ENCODE measurements around the gene FALEC. TPM values are rescaled to one million over a fixed set of nuclear protein-coding genes. Genes with fewer than 3 reads are reported as not detected.

FALEC gene
- total and polyA plus RNA-seq, 9 of the 15 experiments (the other 6 are each of a cell fraction or from before 2014, with no cell fraction given) = 0.15 to 1.8 (median 0.53) TPM; not detected in 5

DNA sequence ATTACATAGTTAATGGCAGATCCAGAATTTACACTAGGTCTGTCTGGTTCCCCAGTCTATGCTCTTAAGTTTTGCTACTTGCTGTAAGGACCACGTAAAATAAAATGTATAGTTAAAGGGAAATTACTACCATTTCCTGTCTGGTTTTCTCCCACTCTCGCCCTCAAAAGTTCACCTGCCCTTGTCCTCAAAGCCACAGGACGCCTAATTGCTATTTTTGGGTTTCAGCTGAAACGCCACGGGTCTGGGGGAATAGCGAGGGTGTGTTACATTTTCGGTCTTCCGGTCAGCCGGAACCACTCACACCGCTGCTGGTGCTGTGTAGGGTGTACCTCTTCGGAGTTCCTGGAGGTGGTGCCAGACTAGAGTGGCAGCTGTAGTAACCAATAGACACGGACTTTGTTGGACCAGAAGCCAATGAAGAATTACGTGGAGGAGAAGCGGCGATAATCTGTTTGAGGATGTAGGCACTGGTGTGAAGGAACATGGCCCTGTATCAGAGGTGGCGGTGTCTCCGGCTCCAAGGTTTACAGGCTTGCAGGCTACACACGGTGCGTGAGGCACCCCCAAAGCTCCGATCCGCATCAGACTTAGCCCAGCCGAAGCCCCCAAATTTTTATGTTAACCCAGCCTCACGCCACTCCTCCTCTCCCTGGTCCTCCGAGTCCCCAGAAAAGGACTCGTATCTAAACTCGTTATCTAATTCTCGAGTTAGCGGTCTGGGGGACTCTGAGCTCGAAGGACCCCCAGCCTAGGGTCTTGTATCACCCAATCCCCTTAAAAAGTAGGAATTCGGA, 28.4 kb upstream of the FALEC start, which contains the start of gene TARS2 (continued):
- TF ChIP-seq, protein P1, sequence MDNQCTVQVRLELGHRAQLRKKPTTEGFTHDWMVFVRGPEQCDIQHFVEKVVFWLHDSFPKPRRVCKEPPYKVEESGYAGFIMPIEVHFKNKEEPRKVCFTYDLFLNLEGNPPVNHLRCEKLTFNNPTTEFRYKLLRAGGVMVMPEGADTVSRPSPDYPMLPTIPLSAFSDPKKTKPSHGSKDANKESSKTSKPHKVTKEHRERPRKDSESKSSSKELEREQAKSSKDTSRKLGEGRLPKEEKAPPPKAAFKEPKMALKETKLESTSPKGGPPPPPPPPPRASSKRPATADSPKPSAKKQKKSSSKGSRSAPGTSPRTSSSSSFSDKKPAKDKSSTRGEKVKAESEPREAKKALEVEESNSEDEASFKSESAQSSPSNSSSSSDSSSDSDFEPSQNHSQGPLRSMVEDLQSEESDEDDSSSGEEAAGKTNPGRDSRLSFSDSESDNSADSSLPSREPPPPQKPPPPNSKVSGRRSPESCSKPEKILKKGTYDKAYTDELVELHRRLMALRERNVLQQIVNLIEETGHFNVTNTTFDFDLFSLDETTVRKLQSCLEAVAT (IDR thresholded peaks at IDR 0.05) = peak; percentile 24 to 95; a peak in 3 of 4 replicates
- TF ChIP-seq ZNF140 (CRISPR knock-in tag; IDR thresholded peaks at IDR 0.05) = no peak
- no peak for TF ChIP-seq MCM2 (IDR thresholded peaks at IDR 0.05; ENCODE audit: low read depth)
- no peak for TF ChIP-seq PHTF2 (CRISPR knock-in tag; IDR thresholded peaks at IDR 0.05)
- TF ChIP-seq, protein P2, sequence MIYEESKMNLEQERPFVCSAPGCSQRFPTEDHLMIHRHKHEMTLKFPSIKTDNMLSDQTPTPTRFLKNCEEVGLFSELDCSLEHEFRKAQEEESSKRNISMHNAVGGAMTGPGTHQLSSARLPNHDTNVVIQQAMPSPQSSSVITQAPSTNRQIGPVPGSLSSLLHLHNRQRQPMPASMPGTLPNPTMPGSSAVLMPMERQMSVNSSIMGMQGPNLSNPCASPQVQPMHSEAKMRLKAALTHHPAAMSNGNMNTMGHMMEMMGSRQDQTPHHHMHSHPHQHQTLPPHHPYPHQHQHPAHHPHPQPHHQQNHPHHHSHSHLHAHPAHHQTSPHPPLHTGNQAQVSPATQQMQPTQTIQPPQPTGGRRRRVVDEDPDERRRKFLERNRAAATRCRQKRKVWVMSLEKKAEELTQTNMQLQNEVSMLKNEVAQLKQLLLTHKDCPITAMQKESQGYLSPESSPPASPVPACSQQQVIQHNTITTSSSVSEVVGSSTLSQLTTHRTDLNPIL (CRISPR knock-in tag; IDR thresholded peaks at IDR 0.05) = no peak
- TF ChIP-seq ETV6 (IDR thresholded peaks at IDR 0.05; ENCODE audit: borderline replicate concordance in 1 of 2, low read depth in 2 of 2, low read length in 1 of 2) = 0 out of 4 replicates have a peak, but pooled peaks of 1 of the 2 experiments have one; percentile 32
- TF ChIP-seq ETV6 (CRISPR knock-in tag; IDR thresholded peaks at IDR 0.05; ENCODE audit: borderline replicate concordance) = no peak
- peak; percentile 96 for TF ChIP-seq ASH1L (IDR thresholded peaks at IDR 0.05; ENCODE audit: borderline replicate concordance, low read depth, partially characterized antibody)
- no peak for TF ChIP-seq DACH1 (IDR thresholded peaks at IDR 0.05; ENCODE audit: partially characterized antibody)
- no peak; the same call in 1 of the 2 replicates for TF ChIP-seq STAT5A (IDR thresholded peaks at IDR 0.05; ENCODE audit: borderline replicate concordance, low read length)
- peak in 1 of 2 experiments; percentile 32; a peak in 1 of 4 replicates for TF ChIP-seq RAD21 (CRISPR knock-in tag; conservative IDR thresholded peaks at IDR 0.05 in 1 of 2, IDR thresholded peaks at IDR 0.05 in 1 of 2)
- TF ChIP-seq SMAD3 (CRISPR knock-in tag; conservative IDR thresholded peaks at IDR 0.05) = no peak
- no peak for TF ChIP-seq ZNF75A (CRISPR knock-in tag; IDR thresholded peaks at IDR 0.05)
- TF ChIP-seq ELF4 (CRISPR knock-in tag; IDR thresholded peaks at IDR 0.05) = peak; percentile 94
- peak; percentile 83 for TF ChIP-seq PML (IDR thresholded peaks at IDR 0.05; ENCODE audit: low read length)
- no peak for TF ChIP-seq SPI1 (IDR thresholded peaks at IDR 0.05; ENCODE audit: borderline replicate concordance, low read depth, low read length)
- TF ChIP-seq SRSF9 (IDR thresholded peaks at IDR 0.05; ENCODE audit: borderline replicate concordance, low read depth, low read length) = no peak
- peak; percentile 42; the same call in 1 of the 2 replicates for TF ChIP-seq ZFX (CRISPR knock-in tag; IDR thresholded peaks at IDR 0.05)
- TF ChIP-seq, protein P3, sequence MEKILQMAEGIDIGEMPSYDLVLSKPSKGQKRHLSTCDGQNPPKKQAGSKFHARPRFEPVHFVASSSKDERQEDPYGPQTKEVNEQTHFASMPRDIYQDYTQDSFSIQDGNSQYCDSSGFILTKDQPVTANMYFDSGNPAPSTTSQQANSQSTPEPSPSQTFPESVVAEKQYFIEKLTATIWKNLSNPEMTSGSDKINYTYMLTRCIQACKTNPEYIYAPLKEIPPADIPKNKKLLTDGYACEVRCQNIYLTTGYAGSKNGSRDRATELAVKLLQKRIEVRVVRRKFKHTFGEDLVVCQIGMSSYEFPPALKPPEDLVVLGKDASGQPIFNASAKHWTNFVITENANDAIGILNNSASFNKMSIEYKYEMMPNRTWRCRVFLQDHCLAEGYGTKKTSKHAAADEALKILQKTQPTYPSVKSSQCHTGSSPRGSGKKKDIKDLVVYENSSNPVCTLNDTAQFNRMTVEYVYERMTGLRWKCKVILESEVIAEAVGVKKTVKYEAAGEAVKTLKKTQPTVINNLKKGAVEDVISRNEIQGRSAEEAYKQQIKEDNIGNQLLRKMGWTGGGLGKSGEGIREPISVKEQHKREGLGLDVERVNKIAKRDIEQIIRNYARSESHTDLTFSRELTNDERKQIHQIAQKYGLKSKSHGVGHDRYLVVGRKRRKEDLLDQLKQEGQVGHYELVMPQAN (IDR thresholded peaks at IDR 0.05; ENCODE audit: borderline replicate concordance) = peak; percentile 43; the same call in 1 of the 2 replicates
- TF ChIP-seq, protein P4, sequence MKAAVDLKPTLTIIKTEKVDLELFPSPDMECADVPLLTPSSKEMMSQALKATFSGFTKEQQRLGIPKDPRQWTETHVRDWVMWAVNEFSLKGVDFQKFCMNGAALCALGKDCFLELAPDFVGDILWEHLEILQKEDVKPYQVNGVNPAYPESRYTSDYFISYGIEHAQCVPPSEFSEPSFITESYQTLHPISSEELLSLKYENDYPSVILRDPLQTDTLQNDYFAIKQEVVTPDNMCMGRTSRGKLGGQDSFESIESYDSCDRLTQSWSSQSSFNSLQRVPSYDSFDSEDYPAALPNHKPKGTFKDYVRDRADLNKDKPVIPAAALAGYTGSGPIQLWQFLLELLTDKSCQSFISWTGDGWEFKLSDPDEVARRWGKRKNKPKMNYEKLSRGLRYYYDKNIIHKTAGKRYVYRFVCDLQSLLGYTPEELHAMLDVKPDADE (conservative IDR thresholded peaks at IDR 0.05; ENCODE audit: control insufficient read depth, low read depth, low read length) = no peak
- TF ChIP-seq ZNF699 (CRISPR knock-in tag; IDR thresholded peaks at IDR 0.05; ENCODE audit: insufficient replicate concordance) = no peak
- no peak for TF ChIP-seq HOXB6 (CRISPR knock-in tag; IDR thresholded peaks at IDR 0.05; ENCODE audit: borderline replicate concordance)

Measured in K562 (cell line).